GM21786 (cell line): ENCODE measurements around the gene GNAT3.

Source experiments
- ATAC-seq: cut with Tn5 transposase; IDR thresholded peaks from one replicate; pipeline ENCODE4 v1.9.1; 2021; ENCODE audit not compliant: unreplicated experiment

Gene GNAT3

DNA sequence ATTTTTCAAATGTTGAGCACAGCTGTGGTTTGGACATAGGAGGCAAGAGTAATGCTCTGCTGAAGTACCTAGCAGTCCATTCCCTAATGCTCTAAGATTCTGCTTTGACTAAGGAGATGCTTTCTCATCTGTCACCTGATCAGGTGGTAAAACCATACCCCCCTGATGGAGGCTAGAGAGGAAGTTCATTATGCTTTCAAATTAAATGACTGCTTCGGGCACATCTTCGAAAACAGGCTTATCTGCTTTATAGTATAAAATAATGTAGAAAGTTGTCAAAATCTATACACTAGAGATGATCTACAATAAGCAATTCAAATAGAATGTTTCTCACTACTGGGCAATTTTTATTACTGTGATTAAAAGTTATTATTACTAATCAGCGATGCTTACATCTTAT is at the start of gene GNAT3:
Gene GNAT3, minus strand, starts transcription at position 101 of the 400 bp plus-strand sequence. CDS start 138 bp downstream, outside the sequence.
- ATAC-seq, result no peak

DNA sequence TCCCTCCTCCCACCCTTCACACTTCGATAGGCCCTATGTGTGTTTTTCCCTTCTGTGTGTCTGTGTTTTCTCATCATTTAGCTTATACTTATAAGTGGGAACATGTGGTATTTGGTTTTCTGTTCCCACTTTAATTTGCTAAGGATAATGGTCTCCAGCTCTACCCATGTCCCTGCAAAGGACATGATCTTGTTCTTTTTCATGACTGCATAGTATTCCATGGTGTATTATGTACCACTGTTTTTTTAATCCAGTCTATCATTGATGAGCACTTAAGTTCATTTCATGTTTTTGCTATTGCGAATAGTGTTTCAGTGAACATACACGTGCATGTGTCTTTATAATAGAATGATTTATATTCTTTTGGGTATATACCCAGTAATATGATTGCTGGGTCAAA is 46.3 kb upstream of the GNAT3 start:
- ATAC-seq, result no peak

DNA sequence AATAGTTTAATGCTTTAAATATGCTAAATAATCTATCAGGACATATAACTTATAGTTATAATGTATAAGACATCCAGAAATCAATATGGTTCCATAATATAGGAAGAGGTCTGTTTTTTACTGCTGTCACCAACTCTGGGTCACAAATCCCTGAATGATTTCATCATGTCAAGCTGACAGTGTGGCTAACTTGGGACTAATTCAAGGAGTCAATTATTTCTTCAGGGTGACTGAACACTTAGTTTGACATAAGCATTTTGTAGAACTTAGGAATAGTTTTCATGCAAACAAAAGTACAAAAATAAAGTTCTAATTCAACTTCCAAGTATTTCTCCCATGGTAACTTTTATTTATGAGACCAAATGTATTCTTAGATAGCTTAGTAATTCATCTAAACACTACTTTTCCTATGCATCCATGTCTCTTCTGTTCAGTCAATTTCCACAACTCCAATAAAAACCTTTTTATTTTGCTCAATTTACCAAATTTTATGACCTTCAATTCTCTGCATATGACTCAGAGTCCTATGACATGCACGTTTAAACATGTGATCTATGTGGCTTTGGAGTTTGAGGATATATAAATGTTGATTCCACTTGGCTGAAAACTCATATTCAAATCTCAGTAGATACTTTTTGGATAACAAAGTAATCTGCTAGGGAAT is 40.3 kb upstream of the GNAT3 start:
- ATAC-seq, result no peak

GRCh38 chr7:80550005-80550404 is 38.1 kb upstream of the GNAT3 start:
- no peak for ATAC-seq

DNA sequence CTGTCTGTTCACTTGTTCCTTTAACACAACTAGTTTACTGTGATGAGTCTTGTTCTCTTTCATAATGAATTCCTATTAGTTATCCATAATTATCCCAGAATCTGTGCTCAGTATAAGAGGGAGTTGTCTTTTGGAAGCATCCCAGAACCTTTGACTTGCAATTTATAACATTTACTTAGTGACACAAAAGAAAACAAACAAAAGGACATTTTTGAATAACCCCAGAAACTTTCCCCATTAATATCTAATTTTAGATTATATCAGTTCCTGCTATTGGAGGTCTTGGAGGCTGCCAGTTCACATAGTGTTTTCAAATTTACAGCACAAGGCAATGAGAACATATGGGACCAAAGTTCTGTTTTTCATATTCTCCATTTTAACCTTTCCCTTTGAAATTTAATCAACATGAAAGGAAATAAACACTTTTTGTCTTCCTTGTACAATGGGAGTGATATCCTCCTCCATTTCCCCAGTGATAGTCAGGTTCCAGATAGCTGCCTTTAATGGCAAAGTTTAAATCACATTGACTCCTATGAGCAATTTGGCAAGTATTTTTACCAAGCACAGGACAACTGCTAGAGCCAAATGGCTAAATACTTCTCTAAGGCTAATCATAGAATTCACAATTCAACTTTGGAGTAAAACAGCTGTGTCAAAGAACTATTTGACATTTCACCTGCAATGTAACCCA is 37.1 kb upstream of the GNAT3 start:
- ATAC-seq, result no peak

DNA sequence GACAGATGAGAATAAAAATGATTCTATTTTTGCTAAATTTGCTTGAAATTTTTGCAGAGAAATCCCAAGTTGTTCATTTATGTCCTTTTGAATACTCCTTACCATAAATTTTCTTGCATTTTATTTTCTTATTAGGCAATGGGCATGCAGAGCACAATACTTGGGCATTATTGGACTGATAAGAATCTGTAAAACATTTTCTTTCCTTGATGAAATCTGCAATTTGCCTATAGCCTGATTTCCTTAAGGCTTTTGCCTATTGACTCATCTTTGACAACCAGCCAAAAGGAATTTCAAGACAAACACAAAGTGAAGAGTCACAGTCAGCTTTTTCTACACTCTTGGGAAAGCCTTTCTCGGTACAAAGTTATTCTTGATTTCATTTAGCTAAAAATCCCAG is 30.5 kb upstream of the GNAT3 start:
- no peak for ATAC-seq

GRCh38 chr7:80540836-80541235 is 29.0 kb upstream of the GNAT3 start:
- ATAC-seq, result no peak

- no peak for ATAC-seq
Observed at GRCh38 chr7:80537091-80537490, 25.2 kb upstream of the GNAT3 start.

- no peak for ATAC-seq
Observed at GRCh38 chr7:80536426-80536825, 24.6 kb upstream of the GNAT3 start.

DNA sequence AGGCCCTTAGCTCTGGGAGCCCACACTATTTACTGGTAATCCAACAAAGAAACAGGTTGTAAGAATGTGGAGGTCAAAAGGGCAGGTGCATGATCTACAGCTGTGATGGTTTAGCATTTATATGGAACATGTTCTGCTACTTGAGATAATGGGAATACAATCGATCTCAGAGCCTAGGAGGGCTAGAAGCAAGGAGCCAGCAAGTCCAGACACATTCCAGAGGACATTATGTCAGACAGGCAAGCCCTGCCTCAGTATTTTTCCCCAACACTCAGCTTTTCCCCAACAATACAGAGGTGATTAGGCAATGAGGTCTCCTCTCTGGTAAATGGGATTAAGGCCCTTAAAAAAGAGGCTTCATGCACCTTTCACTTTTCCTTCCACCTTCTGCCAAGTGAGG is 21.4 kb upstream of the GNAT3 start:
- no peak for ATAC-seq

- no peak for ATAC-seq
Observed at GRCh38 chr7:80532153-80532552, 20.3 kb upstream of the GNAT3 start.

DNA sequence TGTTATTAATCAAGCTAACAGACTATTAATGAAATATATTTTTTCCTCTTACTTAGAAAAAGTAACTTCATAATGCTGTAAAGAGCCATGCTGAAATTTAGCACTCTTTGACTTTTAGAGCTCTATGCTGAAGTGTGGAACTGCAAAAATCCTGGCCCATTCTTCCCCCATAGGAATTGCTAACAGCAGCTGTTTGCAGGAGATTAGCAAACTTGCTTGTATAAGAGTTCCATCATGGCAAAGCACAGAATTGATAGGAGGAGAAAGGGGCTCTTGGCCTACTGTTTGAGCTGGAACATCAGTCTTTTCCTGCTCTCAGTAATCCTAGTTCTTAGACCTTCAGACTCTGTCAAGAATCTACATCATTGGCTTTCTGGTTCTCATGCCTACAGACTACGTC is 18.3 kb upstream of the GNAT3 start:
- ATAC-seq, result no peak

- ATAC-seq, result no peak
Observed at GRCh38 chr7:80529362-80529761, 17.5 kb upstream of the GNAT3 start.

GRCh38 chr7:80528689-80529088 is 16.8 kb upstream of the GNAT3 start:
- ATAC-seq, result no peak

DNA sequence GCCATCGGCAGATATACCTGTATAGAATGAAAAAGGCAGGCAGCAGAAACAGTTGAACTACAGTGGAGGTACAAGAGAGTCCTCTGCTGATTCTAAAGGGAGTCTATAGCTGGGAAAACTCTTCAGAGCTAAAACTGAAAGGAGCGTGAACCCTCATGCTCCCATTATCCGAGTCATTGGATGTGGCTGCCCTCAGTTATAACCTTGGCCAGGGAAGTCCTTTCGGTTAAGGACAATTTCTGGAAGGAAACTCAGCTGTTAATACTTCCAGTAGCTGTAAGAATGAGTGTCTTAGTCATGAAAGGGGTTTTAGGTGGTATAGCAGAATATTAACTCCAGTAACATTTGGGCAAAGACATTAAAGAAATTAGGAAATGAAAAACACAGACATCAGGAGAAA is 14.6 kb upstream of the GNAT3 start:
- ATAC-seq, result no peak

DNA sequence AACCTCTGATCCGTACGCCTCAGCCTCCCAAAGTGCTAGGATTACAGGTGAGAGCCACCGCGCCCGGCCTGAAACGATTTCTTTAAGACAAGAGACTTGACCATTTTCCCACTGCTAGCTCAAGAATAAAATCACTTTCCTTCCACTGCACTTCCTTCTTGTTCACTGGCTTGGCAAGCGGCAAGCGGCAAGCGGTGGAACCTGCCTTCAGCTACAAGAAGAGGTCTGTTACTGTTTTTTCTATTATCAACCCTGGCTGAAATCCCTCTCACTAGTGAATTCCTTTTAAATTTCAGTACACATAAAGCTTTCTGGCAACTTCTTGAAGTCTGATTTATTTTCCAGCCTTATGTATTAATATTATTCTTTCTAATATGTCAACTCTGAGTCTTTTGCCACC is 12.8 kb upstream of the GNAT3 start:
- ATAC-seq, result no peak

- ATAC-seq, result no peak
Observed at GRCh38 chr7:80521809-80522208, 9.9 kb upstream of the GNAT3 start.

GRCh38 chr7:80520199-80520598 is 8.3 kb upstream of the GNAT3 start:
- no peak for ATAC-seq

GRCh38 chr7:80517282-80517747 is 5.5 kb upstream of the GNAT3 start:
- no peak for ATAC-seq

- ATAC-seq, result no peak
Observed at GRCh38 chr7:80515298-80515697, 3.4 kb upstream of the GNAT3 start.

- ATAC-seq, result no peak
Observed at GRCh38 chr7:80510021-80510420, 1.8 kb downstream of the GNAT3 start.

DNA sequence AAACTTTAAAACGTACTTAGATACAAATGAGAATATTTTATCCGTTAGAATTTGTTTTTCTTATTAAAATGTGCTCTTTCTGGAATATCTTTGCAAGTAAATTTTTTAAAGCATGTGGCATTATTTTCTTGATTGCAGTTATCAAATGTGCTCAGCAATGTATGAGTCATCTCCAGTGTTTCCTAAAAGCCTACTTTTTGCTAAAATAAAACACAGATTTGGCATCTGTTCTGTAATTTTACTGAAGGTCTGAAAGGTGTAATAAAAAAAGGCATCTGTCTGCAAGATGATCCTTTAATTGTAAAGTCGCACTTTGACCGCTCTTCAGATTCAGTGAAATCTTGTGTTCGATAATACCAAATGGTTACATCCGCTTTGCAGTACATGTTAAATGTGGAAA is 3.4 kb downstream of the GNAT3 start:
- ATAC-seq, result no peak
